ENCODE measurements around the gene TARP.
A peak's percentile ranks its signal among the peaks of the same experiment; 100 is the strongest.

Gene TARP

DNA sequence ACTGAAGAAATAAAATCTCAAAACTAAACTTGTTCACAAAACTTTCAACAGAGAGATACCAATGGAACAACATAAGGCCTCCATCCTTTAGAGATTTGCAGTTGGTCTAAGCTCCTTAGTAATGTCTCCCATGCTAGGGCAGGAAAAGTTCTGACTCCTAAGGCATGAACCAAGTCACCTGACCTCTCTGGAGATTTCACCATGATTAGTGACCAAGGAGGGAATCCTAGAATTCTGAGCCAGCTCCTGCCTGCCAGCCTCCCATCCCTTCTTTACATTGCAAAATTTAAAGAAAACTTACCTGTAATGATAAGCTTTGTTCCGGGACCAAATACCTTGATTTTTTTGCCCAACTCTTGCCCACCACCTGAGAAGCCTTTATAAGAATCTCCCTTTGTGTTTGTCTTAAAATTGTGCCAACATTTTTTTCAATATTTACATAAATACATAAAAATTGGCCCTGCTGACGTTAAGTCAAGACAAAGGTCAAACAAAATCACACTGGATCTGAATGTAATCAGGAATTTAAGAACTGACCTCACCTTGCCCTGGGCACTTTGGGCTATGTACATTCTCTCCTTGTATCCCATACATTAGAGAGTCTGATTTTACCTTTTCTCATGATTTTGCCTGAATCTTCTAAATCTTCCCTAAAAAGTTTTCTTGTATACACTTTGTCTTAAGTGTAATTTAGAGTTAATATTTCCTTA is at the start of gene TARP:
Gene TARP (minus strand): TSS at position 351 of the 710 bp plus-strand sequence.
- H3K4me3 ChIP-seq (ENCODE audit: low read depth, low read length) = peak within 1 kb of the TSS; percentile 71
- no peak for TF ChIP-seq MYC (IDR thresholded peaks at IDR 0.05; ENCODE audit: low read depth, low read length)
- TF ChIP-seq, protein P1, sequence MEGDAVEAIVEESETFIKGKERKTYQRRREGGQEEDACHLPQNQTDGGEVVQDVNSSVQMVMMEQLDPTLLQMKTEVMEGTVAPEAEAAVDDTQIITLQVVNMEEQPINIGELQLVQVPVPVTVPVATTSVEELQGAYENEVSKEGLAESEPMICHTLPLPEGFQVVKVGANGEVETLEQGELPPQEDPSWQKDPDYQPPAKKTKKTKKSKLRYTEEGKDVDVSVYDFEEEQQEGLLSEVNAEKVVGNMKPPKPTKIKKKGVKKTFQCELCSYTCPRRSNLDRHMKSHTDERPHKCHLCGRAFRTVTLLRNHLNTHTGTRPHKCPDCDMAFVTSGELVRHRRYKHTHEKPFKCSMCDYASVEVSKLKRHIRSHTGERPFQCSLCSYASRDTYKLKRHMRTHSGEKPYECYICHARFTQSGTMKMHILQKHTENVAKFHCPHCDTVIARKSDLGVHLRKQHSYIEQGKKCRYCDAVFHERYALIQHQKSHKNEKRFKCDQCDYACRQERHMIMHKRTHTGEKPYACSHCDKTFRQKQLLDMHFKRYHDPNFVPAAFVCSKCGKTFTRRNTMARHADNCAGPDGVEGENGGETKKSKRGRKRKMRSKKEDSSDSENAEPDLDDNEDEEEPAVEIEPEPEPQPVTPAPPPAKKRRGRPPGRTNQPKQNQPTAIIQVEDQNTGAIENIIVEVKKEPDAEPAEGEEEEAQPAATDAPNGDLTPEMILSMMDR (IDR thresholded peaks at IDR 0.05; ENCODE audit: low read depth, low read length) = no peak
- no peak for TF ChIP-seq POLR2A (IDR thresholded peaks at IDR 0.05; ENCODE audit: extremely low read depth, insufficient read length)
- TF ChIP-seq, protein P2, sequence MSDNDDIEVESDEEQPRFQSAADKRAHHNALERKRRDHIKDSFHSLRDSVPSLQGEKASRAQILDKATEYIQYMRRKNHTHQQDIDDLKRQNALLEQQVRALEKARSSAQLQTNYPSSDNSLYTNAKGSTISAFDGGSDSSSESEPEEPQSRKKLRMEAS (IDR thresholded peaks at IDR 0.05; ENCODE audit: low read depth, low read length) = no peak
- DNase-seq (ENCODE audit: low read depth) = no peak

DNA sequence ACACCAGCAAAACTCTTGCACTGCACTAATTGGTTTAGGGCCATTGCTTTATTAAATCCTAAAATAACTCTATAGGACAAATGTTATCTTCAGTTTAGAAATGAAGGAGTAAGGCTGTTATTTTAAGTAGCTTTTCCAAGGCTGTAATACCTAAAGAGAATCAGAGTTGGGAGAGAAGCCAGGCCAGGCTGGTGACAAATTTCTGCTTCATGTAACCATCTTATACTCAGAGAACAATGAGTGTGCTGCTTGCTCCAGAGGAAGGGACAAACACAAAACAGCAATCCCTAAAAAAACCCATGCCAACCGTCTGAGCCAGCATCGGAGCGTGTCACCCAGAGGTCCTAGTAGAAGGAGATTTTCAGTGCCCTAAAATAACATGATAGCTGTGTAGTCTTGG is 49.7 kb upstream of the TARP start:
- H3K4me3 ChIP-seq (ENCODE audit: low read depth, low read length) = no peak overlapping the region
- DNase-seq (ENCODE audit: low read depth) = no peak
- TF ChIP-seq, protein P2 (IDR thresholded peaks at IDR 0.05; ENCODE audit: low read depth, low read length) = no peak
- TF ChIP-seq MYC (IDR thresholded peaks at IDR 0.05; ENCODE audit: low read depth, low read length) = no peak
- TF ChIP-seq POLR2A (IDR thresholded peaks at IDR 0.05; ENCODE audit: extremely low read depth, insufficient read length) = no peak
- TF ChIP-seq, protein P1 (IDR thresholded peaks at IDR 0.05; ENCODE audit: low read depth, low read length) = no peak

DNA sequence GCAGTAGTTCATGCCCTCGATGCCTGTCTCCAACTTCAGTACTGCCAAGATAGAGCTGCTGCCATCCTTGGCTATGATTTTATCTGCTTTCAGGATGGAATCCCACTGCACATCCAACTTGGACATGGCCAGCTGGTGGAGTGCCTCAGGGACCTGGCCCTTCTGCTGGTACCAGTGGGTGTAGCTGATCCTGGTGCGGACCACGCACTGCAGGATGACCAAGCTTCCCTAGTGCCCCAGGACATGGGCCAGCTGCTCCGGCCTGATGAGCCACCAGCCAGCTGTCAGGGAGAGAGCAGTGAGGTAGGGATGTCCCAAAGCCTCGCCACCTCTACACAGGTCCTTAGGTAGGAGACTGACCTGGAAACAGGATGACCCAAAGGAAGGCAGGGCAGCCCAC is 49.0 kb upstream of the TARP start:
- H3K4me3 ChIP-seq (ENCODE audit: low read depth, low read length) = no peak overlapping the region
- no peak for DNase-seq (ENCODE audit: low read depth)
- TF ChIP-seq POLR2A (IDR thresholded peaks at IDR 0.05; ENCODE audit: extremely low read depth, insufficient read length) = no peak
- TF ChIP-seq, protein P1 (IDR thresholded peaks at IDR 0.05; ENCODE audit: low read depth, low read length) = no peak
- TF ChIP-seq, protein P2 (IDR thresholded peaks at IDR 0.05; ENCODE audit: low read depth, low read length) = no peak
- TF ChIP-seq MYC (IDR thresholded peaks at IDR 0.05; ENCODE audit: low read depth, low read length) = no peak

DNA sequence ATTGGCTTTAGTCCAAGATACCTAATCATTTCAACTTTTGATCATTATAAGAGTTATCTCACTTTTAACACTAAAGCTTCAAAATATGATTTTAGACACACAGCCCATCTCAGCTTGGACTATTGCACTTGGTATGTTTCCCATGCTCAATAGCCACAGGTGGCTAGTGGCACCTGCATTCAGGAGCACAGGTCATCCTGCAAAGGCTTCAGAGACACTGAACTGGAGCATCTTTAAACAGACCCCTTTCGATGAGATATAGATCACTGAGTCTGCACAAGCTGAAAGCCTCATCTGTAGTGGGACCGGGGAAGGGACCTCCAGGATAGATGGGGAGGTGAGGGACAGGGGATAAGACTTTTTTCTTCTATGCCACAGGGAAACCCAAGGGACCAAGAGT is 48.5 kb upstream of the TARP start:
- no peak for TF ChIP-seq MYC (IDR thresholded peaks at IDR 0.05; ENCODE audit: low read depth, low read length)
- no peak for TF ChIP-seq POLR2A (IDR thresholded peaks at IDR 0.05; ENCODE audit: extremely low read depth, insufficient read length)
- TF ChIP-seq, protein P2 (IDR thresholded peaks at IDR 0.05; ENCODE audit: low read depth, low read length) = no peak
- TF ChIP-seq, protein P1 (IDR thresholded peaks at IDR 0.05; ENCODE audit: low read depth, low read length) = no peak
- no peak overlapping the region for H3K4me3 ChIP-seq (ENCODE audit: low read depth, low read length)
- no peak for DNase-seq (ENCODE audit: low read depth)

DNA sequence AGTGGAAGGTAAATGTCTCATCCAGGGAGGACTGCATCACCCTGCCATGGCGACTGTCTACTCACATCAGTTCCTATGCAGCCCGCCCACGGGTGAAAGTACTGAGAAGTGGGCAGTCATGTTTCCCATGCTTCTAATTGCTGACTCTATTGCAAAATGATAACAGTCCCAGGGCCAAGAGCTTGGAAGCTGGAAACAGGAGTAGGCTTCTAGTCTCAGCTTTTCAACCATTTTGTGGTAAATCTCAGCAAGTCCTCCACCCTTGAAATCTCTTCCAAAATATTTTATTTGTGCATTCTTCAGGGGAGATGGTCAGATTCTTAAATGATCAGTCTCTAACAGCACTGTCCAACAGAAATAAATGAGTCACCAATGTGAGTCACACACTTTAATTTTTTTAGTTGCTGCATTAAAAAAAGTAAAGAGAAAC is 48.1 kb upstream of the TARP start:
- H3K4me3 ChIP-seq (ENCODE audit: low read depth, low read length) = no peak overlapping the region
- no peak for TF ChIP-seq MYC (IDR thresholded peaks at IDR 0.05; ENCODE audit: low read depth, low read length)
- no peak for TF ChIP-seq POLR2A (IDR thresholded peaks at IDR 0.05; ENCODE audit: extremely low read depth, insufficient read length)
- TF ChIP-seq, protein P1 (IDR thresholded peaks at IDR 0.05; ENCODE audit: low read depth, low read length) = no peak
- TF ChIP-seq, protein P2 (IDR thresholded peaks at IDR 0.05; ENCODE audit: low read depth, low read length) = no peak
- DNase-seq (ENCODE audit: low read depth) = peak; percentile 68
